ENCODE measurements around the gene TLR6. TPM values are rescaled to one million over a fixed set of nuclear protein-coding genes. Genes with fewer than 3 reads are reported as not detected.
A peak's percentile ranks its signal among the peaks of the same experiment; 100 is the strongest.

The TLR6 gene
- total RNA-seq, 1 donor from 2014 or later: 1.2 TPM

DNA sequence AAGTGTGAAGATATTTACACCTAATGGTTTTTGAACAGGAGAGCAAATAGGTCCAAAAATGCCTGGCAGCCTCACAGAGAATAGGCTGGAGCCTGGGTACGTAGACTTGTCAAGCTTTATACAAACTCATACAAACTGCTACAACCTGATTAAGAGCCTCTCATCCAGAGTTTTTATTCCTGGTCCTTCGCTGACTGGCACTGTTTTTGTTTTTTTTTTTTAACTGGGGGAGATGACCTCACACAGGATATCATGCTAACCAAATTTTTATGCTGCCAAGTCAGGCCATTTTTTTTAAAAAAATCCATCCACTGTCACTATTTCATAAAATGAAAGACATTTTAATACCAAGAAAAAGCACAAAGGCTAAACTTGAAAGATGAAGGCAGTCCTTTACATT, 12.9 kb upstream of the TLR6 start:
- no peak for DNase-seq (ENCODE audit: low spot score)
- intact Hi-C loops (cut with DNase I): loop anchor here (5.0 kb wide), 1 partner anchor 207 kb away; the partner anchor contains the start of gene KLF3

DNA sequence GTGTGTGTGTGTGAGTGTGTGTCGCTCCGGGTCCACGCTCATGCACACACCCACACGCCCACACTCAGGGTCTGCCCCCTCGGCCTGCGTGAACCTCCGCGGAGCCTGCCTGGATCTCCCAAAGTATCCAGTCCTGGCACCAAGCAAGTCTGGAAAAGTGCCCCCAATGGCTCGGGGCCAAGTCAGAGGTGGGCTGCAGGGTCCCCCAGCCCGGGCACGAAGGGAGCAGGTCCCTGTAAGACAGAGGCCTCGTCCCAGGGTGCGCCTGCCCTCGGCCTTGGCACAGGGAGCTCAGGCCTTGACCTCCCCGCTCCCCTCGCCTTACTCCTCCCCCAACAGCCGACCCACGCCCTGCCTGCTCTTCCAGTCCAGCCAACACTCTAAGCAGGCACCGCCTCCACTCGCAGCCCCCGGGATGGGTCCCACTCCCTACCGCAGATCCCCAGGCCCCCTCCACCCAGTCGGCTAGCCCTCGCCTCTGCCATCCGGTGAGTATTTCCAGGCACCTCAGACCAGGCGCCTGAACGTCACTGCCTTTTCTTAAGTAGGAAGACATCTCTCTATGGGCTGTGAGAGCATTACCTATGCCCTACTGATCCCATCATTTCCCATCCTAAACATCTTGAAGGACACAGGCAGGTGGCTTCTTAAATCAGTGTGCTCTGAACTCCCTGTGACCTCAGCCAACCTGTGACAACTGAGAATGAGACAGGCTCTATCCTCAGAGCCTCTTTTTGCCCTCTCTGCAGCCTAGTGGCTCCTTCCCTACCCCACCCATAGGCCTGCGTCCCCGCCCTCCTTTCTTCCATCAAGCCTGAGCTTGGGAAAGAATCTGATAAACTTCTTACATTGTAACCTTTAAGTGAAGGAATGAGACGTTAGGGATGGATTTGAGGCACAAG, 11.7 kb upstream of the TLR6 start:
- DNase-seq (ENCODE audit: low spot score): no peak
- intact Hi-C loops (cut with DNase I): loop anchor here (5.0 kb wide), 1 partner anchor 206 kb away; the partner anchor contains the start of gene KLF3

GRCh38 chr4:38867478-38868058, 11.0 kb upstream of the TLR6 start, which contains the start of gene FAM114A1:
FAM114A1 (plus strand) TSS chr4:38867806; CDS start chr4:38878079, 10,273 bp downstream.
- intact Hi-C loops (cut with DNase I): loop anchor here (5.0 kb wide), 1 partner anchor 205 kb away; the partner anchor contains the start of gene KLF3
- peak; percentile 90 for DNase-seq (ENCODE audit: low spot score)

GRCh38 chr4:38866973-38867477, 10.4 kb upstream of the TLR6 start:
- no peak for DNase-seq (ENCODE audit: low spot score)
- intact Hi-C loops (cut with DNase I): loop anchor here (5.0 kb wide), 1 partner anchor 205 kb away; the partner anchor contains the start of gene KLF3

DNA sequence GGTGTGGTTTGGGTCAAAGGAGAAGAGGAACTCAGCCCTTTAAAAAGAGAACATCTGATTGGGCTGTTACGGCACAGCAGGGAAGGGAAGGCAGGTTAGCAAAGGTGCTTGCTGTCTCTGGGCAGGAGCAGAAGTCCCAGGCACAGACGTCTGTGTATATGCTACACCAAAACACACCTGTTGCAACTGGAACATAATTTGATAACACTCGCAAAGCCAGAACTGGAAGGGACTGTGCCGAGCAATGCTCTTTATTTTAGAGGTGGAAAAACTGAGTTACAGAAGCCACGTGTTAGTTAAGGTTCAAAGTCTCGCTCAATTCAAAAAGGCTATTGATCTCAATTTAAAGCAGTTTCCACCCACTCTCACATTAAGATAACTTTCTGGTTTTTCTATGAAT, 8.8 kb upstream of the TLR6 start:
- intact Hi-C loops (cut with DNase I): loop anchor here (5.0 kb wide), 1 partner anchor 203 kb away; the partner anchor contains the start of gene KLF3
- DNase-seq (ENCODE audit: low spot score): no peak

GRCh38 chr4:38861791-38862190, 5.2 kb upstream of the TLR6 start:
- intact Hi-C loops (cut with DNase I): no loop called here
- DNase-seq (ENCODE audit: low spot score): no peak

GRCh38 chr4:38860788-38861424, 4.3 kb upstream of the TLR6 start:
- DNase-seq (ENCODE audit: low spot score): peak; percentile 81
- intact Hi-C loops (cut with DNase I): no loop called here

GRCh38 chr4:38859501-38859900, 2.9 kb upstream of the TLR6 start:
- no peak for DNase-seq (ENCODE audit: low spot score)
- intact Hi-C loops (cut with DNase I): loop anchor here (5.0 kb wide), 2 partner anchors 52 to 102 kb away; no protein-coding TSS in a partner anchor

GRCh38 chr4:38858097-38858420, 1.4 kb upstream of the TLR6 start:
- intact Hi-C loops (cut with DNase I): loop anchor here (5.0 kb wide), 2 partner anchors 51 to 101 kb away; no protein-coding TSS in a partner anchor
- no peak for DNase-seq (ENCODE audit: low spot score)

DNA sequence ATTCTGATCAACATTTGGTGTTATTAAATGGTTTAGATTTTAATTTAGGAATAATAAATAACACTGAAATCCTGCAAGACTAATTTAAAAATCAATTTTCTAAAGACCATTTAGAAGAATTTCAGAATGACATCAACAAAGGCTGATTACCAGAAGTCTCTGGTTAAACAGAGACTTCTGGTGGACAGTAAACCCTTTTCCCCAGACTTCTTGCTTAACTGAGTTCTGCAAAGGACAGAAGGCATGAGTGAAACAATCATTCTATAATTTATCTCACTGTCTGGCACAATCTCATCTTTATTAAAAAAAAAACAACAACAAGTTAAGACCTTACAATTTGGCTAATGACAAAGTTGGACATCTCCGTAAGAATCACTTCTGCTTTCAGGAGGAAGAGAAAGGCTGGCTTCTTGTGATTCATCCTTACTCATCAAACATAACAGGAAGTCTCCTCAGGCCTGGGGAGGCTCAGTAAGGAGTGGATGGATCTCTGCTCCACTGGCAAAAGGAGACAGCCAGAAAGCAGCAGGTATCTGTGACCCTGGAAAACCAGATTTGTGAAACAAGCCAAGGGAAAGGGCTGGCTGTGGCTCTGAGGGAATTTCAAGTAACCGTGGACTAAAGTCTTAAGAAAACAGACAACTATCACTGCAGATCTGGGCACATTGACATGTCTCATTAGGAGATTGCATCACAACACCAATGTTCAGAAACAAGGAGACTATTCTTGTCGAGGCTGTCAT, 908 bp upstream of the TLR6 start:
- no peak for DNase-seq (ENCODE audit: low spot score)
- intact Hi-C loops (cut with DNase I): loop anchor here (5.0 kb wide), 2 partner anchors 50 to 100 kb away; no protein-coding TSS in a partner anchor

DNA sequence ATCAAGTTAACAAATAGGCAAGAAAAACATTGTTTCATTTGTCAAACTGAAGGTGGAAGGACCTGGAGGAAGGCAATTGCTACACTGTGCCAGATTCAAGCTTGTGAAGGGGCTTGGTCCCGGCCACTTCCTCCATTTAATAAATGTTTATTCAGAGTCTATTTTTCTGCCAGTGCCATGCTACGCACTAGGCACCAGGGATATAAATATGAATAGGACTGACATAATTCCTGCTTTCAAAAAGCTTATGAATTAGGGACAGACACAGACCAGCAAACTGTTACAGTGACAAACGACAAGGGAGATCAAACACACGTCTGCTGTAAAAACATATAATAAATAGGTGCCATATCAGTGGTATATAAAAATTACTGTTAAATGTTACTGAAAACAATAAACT, 571 bp downstream of the TLR6 start:
- no peak for DNase-seq (ENCODE audit: low spot score)

GRCh38 chr4:38855466-38855865, 1.2 kb downstream of the TLR6 start:
- intact Hi-C loops (cut with DNase I): loop anchor here (5.0 kb wide), 2 partner anchors 48 to 98 kb away; no protein-coding TSS in a partner anchor
- no peak for DNase-seq (ENCODE audit: low spot score)

More for the DNA sequence above, 571 bp downstream of the TLR6 start:
- intact Hi-C loops (cut with DNase I): loop anchor here (5.0 kb wide), 2 partner anchors 49 to 99 kb away; no protein-coding TSS in a partner anchor

DNA sequence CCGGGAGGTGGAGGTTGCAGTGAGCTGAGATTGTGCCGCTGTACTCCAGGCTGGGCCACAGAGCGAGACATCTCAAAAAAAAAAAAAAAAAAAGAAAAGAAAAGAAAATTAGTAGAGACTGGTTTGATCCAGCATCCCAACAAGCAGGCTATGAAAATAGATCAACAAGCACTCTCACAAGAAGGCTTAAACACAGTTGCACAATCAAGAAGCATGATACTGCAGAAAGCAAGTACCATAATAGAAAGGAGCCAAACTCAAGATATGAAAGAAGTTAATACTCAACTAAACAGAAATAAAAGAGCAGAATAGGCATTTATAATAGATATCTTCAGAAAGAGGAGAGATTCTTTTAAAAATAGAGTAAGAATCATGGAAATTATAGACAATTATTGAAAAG, 10.6 kb downstream of the TLR6 start:
- intact Hi-C loops (cut with DNase I): no loop called here
- no peak for DNase-seq (ENCODE audit: low spot score)

GRCh38 chr4:38842994-38843393, 13.6 kb downstream of the TLR6 start:
- intact Hi-C loops (cut with DNase I): no loop called here
- DNase-seq (ENCODE audit: low spot score): no peak

DNA sequence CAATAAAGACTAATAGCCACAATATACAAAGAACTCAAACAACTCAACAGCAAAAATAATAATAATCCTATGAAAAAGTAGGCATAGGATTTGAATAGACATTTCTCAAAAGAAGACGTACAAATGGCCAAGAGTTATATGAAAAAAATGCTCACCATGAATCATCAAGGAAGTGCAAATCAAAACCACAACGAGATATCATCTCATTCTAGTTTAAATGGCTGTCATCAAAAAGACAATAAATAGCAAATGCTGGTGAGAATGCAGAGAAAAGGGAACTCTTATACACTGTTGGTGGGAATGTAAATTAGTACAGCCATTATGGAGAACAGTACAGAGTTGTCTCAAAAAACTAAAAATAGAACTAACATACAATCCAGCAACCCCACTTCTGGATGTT, 18.8 kb downstream of the TLR6 start:
- intact Hi-C loops (cut with DNase I): no loop called here
- no peak for DNase-seq (ENCODE audit: low spot score)

- intact Hi-C loops (cut with DNase I): no loop called here
- no peak for DNase-seq (ENCODE audit: low spot score)
Observed at GRCh38 chr4:38837334-38837733, 19.3 kb downstream of the TLR6 start.

DNA sequence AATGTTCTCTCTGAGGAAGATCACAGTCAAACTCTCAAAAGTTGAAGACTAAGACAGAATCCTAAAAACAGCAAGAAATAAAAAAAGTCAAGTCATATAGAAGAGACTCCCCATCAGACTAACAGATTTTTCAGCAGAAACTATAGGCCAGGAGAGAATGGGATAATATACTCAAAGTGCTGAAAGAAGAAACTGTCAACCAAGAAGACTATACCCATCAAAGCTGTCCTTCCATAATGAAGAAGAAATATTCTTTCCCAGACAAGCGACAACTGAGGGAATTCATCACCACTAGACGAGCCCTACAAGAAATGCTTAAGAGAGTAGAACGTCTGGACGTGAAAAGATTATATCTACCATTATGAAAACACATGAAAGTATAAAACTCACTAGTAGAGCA, 22.0 kb downstream of the TLR6 start:
- no peak for DNase-seq (ENCODE audit: low spot score)
- intact Hi-C loops (cut with DNase I): no loop called here

DNA sequence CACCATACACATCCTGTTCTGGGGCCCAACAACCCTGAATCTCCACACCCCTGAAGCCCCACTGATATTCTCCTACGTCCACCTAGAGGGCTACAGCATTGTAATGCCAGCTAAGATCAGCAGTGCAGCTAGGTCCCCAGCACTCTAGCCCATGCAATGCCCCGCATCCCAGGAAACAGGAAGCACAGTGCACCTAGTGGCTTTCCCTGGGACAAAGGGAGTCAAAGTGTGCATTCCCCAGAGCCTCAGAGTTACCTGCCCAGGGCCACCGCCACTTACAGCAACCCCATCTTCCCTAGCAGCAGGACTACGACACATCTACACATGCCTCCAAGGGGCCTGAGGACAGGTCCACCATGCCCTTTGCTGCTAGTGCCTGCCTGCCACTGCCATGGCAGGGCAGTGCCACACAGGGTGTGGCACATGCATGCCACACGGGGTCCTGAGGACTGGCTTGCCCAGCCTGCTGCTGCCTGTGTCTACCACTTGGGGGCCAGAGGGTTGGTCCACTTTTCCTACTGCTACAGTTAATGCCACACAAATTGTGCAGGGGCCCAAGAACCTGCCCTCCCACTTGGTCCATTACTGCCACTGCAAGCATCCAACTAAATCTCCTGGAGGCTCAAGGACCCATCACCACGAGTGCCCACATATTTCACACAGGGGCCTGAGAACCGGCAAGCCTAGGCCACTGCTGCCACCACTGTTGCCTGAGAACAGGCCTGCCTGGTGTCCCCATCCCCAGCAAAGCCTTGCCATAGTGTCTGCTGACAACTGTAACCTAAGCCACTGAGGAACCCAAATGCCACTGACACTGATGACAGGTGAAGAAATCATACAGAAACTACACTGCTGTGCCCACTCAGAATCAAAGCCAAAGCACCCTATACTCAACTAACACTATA, 23.7 kb downstream of the TLR6 start:
- DNase-seq (ENCODE audit: low spot score): no peak
- intact Hi-C loops (cut with DNase I): no loop called here

All from cardiac septum (tissue), 1 donor.